GM23338 (cell line): ENCODE data around the gene ROR1. TPM values are rescaled to one million over a fixed set of nuclear protein-coding genes. Genes with fewer than 3 reads are reported as not detected.

ENCODE experiments used
- ATAC-seq: fragments of 200-7000 bp; cut with Tn5 transposase; 3 replicates; pipeline ENCODE4 v1.9.1; 2020
- DNase-seq: peaks from one replicate; pipeline ENCODE4 v3.0.0-alpha.2; 2015; ENCODE audit warnings: low spot score
- H2AFZ ChIP-seq: fragments of 200-600 bp; sonication (generic); 2 replicates; pipeline ENCODE4 v1.8.0; 2016; ENCODE audit warnings: antibody characterized with exemption, mild to moderate bottlenecking, moderate library complexity
- H3F3A ChIP-seq: fragments of 200-600 bp; sonication (generic); replicated peaks from 2 replicates; pipeline ENCODE4 v1.8.0; 2017; ENCODE audit warnings: antibody characterized with exemption, mixed run types, low read depth
- H3K27ac ChIP-seq: fragments of 200-600 bp; sonication (generic); 2 replicates; pipeline ENCODE4 v1.6.1; 2016; ENCODE audit warnings: low read depth
- H3K27me3 ChIP-seq: fragments of 200-600 bp; sonication (generic); 2 replicates; pipeline ENCODE4 v1.8.0; 2016; ENCODE audit warnings: mild to moderate bottlenecking, mixed run types, moderate library complexity; ENCODE audit not compliant: insufficient read depth
- H3K36me3 ChIP-seq: fragments of 200-600 bp; sonication (generic); 2 replicates; pipeline ENCODE4 v1.8.0; 2016; ENCODE audit warnings: mild to moderate bottlenecking; ENCODE audit not compliant: insufficient read depth
- H3K4me1 ChIP-seq: fragments of 200-600 bp; sonication (generic); 2 replicates; pipeline ENCODE4 v1.8.0; 2016; ENCODE audit warnings: mild to moderate bottlenecking, moderate library complexity; ENCODE audit not compliant: insufficient read depth
- H3K4me2 ChIP-seq: fragments of 200-600 bp; sonication (generic); 2 replicates; pipeline ENCODE4 v1.7.1; 2017; ENCODE audit warnings: mixed run types
- H3K4me3 ChIP-seq: fragments of 200-600 bp; sonication (generic); 2 replicates; pipeline ENCODE4 v1.6.1; 2016; ENCODE audit warnings: mixed run types
- H3K79me2 ChIP-seq: fragments of 200-600 bp; sonication (generic); replicated peaks from 2 replicates; pipeline ENCODE4 v1.8.0; 2017; ENCODE audit warnings: mild to moderate bottlenecking; ENCODE audit not compliant: insufficient read depth
- H3K9me2 ChIP-seq: fragments of 200-600 bp; sonication (generic); 2 replicates; pipeline ENCODE4 v1.8.0; 2017; ENCODE audit not compliant: insufficient read depth
- H4K20me1 ChIP-seq: fragments of 200-600 bp; sonication (generic); replicated peaks from 2 replicates; pipeline ENCODE4 v1.8.0; 2017; ENCODE audit warnings: mild to moderate bottlenecking; ENCODE audit not compliant: insufficient read depth
- H3K27ac Mint-ChIP-seq: 2 replicates; pipeline ENCODE4 v1.8.0; 2020; ENCODE audit warnings: inconsistent platforms, mild to moderate bottlenecking, moderate library complexity, mixed read lengths
- H3K27me3 Mint-ChIP-seq: 3 replicates; pipeline ENCODE4 v1.8.0; 2022; ENCODE audit warnings: low read depth, mild to moderate bottlenecking, moderate library complexity, mixed read lengths, inconsistent platforms; ENCODE audit not compliant: insufficient read depth, poor library complexity
- H3K36me3 Mint-ChIP-seq: 3 replicates; pipeline ENCODE4 v1.8.0; 2021; ENCODE audit warnings: low read depth, mild to moderate bottlenecking, inconsistent platforms, moderate library complexity, mixed read lengths
- H3K4me1 Mint-ChIP-seq: 3 replicates; pipeline ENCODE4 v1.8.0; 2020; ENCODE audit warnings: mild to moderate bottlenecking, inconsistent platforms, mixed read lengths
- H3K4me3 Mint-ChIP-seq: 3 replicates; pipeline ENCODE4 v1.8.0; 2021; ENCODE audit warnings: moderate library complexity, mild to moderate bottlenecking, inconsistent platforms, mixed read lengths
- H3K9me3 Mint-ChIP-seq: 3 replicates; pipeline ENCODE4 v1.8.0; 2020; ENCODE audit warnings: moderate library complexity, mild to moderate bottlenecking, inconsistent platforms, mixed read lengths
- CREB1 ChIP-seq: fragments of 250-450 bp; sonication (Bioruptor Pico); IDR thresholded peaks from 2 replicates; pipeline ENCODE4 v1.5.0; 2020; ENCODE audit warnings: low read depth, mild to moderate bottlenecking, moderate library complexity
- EZH2 ChIP-seq: fragments of 200-600 bp; sonication (generic); IDR thresholded peaks from one replicate; pipeline ENCODE4 v1.8.0; 2017; ENCODE audit warnings: antibody characterized with exemption, mild to moderate bottlenecking, low read depth; ENCODE audit not compliant: unreplicated experiment
- JUNB ChIP-seq: IDR thresholded peaks from one replicate; pipeline ENCODE4 v1.6.1; 2016; ENCODE audit warnings: antibody characterized with exemption; ENCODE audit not compliant: unreplicated experiment
- NANOG ChIP-seq: IDR thresholded peaks from 2 replicates; pipeline ENCODE4 v1.6.1; 2016; ENCODE audit warnings: antibody characterized with exemption, borderline replicate concordance
- POLR2AphosphoS5 ChIP-seq: IDR thresholded peaks from 2 replicates; pipeline ENCODE4 v1.6.1; 2016; ENCODE audit warnings: antibody characterized with exemption, low read depth
- REST ChIP-seq: IDR thresholded peaks from one replicate; pipeline ENCODE4 v1.6.1; 2018; ENCODE audit warnings: antibody characterized with exemption; ENCODE audit not compliant: unreplicated experiment
- STAT1 ChIP-seq: IDR thresholded peaks from one replicate; pipeline ENCODE4 v1.6.1; 2016; ENCODE audit warnings: antibody characterized with exemption; ENCODE audit not compliant: unreplicated experiment
- ZNF331 ChIP-seq: fragments of 250-450 bp; sonication (Bioruptor Pico); IDR thresholded peaks from 2 replicates; pipeline ENCODE4 v1.5.0; 2020; ENCODE audit warnings: low read depth, mild to moderate bottlenecking, moderate library complexity
- ZNF462 ChIP-seq: fragments of 250-450 bp; sonication (Bioruptor Pico); IDR thresholded peaks from 2 replicates; pipeline ENCODE4 v1.5.0; 2020; ENCODE audit warnings: mild to moderate bottlenecking, moderate library complexity
- polyA plus RNA-seq: library from polyadenylated mRNA; unstranded; fragments of >200 nt; fragmentation: Nextera tagmentation; extraction: Ambion mirVana; gene quantifications from 2 replicates; pipeline ENCODE4 v1.2.1, GENCODE V29; 2016
- total RNA-seq: library from RNA; depleted of rRNA; stranded (reverse); fragments of >200 nt; shearing (Covaris generic); gene quantifications from 2 replicates; pipeline ENCODE4 v1.2.3, GENCODE V29; 2014
- TF ChIP-seq, protein P1 (sequence below): IDR thresholded peaks from 2 replicates; pipeline ENCODE4 v1.6.1; 2016; ENCODE audit warnings: antibody characterized with exemption

The ROR1 gene
- total and polyA plus RNA-seq, 2 experiments from 2014 or later: 59.7 to 96.0 TPM

GRCh38 chr1:64199154-64199553, 425.3 kb downstream of the ROR1 start:
- H3K9me3 Mint-ChIP-seq: peaks cover 14% of the 10 kb centered on the region
- no peak for TF ChIP-seq CREB1 (CRISPR knock-in tag)
- no peak for TF ChIP-seq JUNB
- TF ChIP-seq POLR2AphosphoS5: no peak
- no peak for TF ChIP-seq EZH2
- TF ChIP-seq, protein P1, sequence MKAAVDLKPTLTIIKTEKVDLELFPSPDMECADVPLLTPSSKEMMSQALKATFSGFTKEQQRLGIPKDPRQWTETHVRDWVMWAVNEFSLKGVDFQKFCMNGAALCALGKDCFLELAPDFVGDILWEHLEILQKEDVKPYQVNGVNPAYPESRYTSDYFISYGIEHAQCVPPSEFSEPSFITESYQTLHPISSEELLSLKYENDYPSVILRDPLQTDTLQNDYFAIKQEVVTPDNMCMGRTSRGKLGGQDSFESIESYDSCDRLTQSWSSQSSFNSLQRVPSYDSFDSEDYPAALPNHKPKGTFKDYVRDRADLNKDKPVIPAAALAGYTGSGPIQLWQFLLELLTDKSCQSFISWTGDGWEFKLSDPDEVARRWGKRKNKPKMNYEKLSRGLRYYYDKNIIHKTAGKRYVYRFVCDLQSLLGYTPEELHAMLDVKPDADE: no peak
- no peak for TF ChIP-seq ZNF462 (CRISPR knock-in tag)
- no peak for TF ChIP-seq STAT1
- TF ChIP-seq REST: no peak
- no peak for TF ChIP-seq ZNF331 (CRISPR knock-in tag)
- no peak for TF ChIP-seq NANOG
- DNase-seq (no peak), ATAC-seq (no peak)
- Histone ChIP-seq H3K4me3 (no peak overlapping the region), H3K27me3 (no peaks in the 10 kb centered on the region), H4K20me1 (no peaks in the 10 kb centered on the region), H2AFZ (no peak overlapping the region), H3K79me2 (no peaks in the 10 kb centered on the region), H3K36me3 (no peaks in the 10 kb centered on the region), H3K4me2 (no peak overlapping the region), H3K9me2 (0 out of 2 replicates have a peak, but pooled peaks cover 5% of the 10 kb centered on the region), H3K4me1 (no peaks in the 10 kb centered on the region), H3K27ac (no peak overlapping the region), H3F3A (no peaks in the 10 kb centered on the region)
- H3K36me3 Mint-ChIP-seq: peaks cover 11% of the 10 kb centered on the region
- H3K4me3 Mint-ChIP-seq: no peak overlapping the region
- peaks cover 19% of the 10 kb centered on the region for H3K4me1 Mint-ChIP-seq
- no peaks in the 10 kb centered on the region for H3K27me3 Mint-ChIP-seq
- no peak overlapping the region for H3K27ac Mint-ChIP-seq
